Measurements from ENCODE around the gene CASP8AP2.
A peak's percentile ranks its signal among the peaks of the same experiment; 100 is the strongest.
"Not testable (repeated sequence)": the region's sequence is repeated elsewhere in the genome, so short reads cannot be mapped to it uniquely, and the experiment has no call there.

- TF ChIP-seq TAF1 (IDR thresholded peaks at IDR 0.05; ENCODE audit: low read depth); NFIC (IDR thresholded peaks at IDR 0.05); MAX (IDR thresholded peaks at IDR 0.05); USF1 (IDR thresholded peaks at IDR 0.05); REST (IDR thresholded peaks at IDR 0.05; ENCODE audit: low read depth); EP300 (IDR thresholded peaks at IDR 0.05; ENCODE audit: borderline replicate concordance); CREB1 (IDR thresholded peaks at IDR 0.05; ENCODE audit: low read depth); YY1 (IDR thresholded peaks at IDR 0.05; ENCODE audit: low read depth); CEBPB (IDR thresholded peaks at IDR 0.05); TEAD4 (IDR thresholded peaks at IDR 0.05); EGR1 (IDR thresholded peaks at IDR 0.05); ZBTB7A (IDR thresholded peaks at IDR 0.05; ENCODE audit: low read depth); TCF12 (IDR thresholded peaks at IDR 0.05; ENCODE audit: low read depth): not testable (repeated sequence)
- peak; percentile 18; the same call in 1 of the 2 replicates for TF ChIP-seq RAD21 (IDR thresholded peaks at IDR 0.05; ENCODE audit: low read depth)
These were observed 62.9 kb downstream of the CASP8AP2 start for GRCh38 chr6:89892577-89892976.

Data from Ishikawa (cell line).